Hematopoietic multipotent progenitor cell treated with erythropoietin and hydrocortisone succinate and interleukin-3 and kit ligand, for 6 days (in vitro differentiated cells): ENCODE measurements around the gene C3.
"Not testable (repeated sequence)": the region's sequence is repeated elsewhere in the genome, so short reads cannot be mapped to it uniquely, and the experiment has no call there.

Experiments
- DNase-seq: peaks from one replicate; pipeline ENCODE4 v3.0.0-alpha.2; 2015

The C3 gene

GRCh38 chr19:6720369-6721137 lies at the start of gene C3:
TSS of gene C3 (minus strand) at chr19:6720650. CDS start at chr19:6720589, 61 bp downstream.
- no peak for DNase-seq

- DNase-seq = peak; percentile 55
These were observed 48.7 kb upstream of the C3 start for GRCh38 chr19:6769006-6769619.

- no peak for DNase-seq
These were observed 47.9 kb upstream of the C3 start for GRCh38 chr19:6768236-6768785.

- peak; percentile 98 for DNase-seq
These were observed 47.1 kb upstream of the C3 start, which contains the start of gene SH2D3A for GRCh38 chr19:6767357-6768235. TSS of gene SH2D3A (minus strand) at chr19:6767435. CDS start at chr19:6763748, 3,687 bp downstream.

- peak; percentile 60 for DNase-seq
These were observed 46.6 kb upstream of the C3 start for GRCh38 chr19:6767081-6767356.

GRCh38 chr19:6766357-6767080 lies 46.1 kb upstream of the C3 start:
- DNase-seq = peak; percentile 20

GRCh38 chr19:6765738-6766356 lies 45.4 kb upstream of the C3 start:
- DNase-seq = no peak

GRCh38 chr19:6762253-6762797 lies 41.9 kb upstream of the C3 start:
- DNase-seq = not testable (repeated sequence)

- DNase-seq = peak; percentile 68
These were observed 40.7 kb upstream of the C3 start for GRCh38 chr19:6761053-6761676.

GRCh38 chr19:6760606-6761005 lies 40.2 kb upstream of the C3 start:
- no peak for DNase-seq

- DNase-seq = no peak
These were observed 34.4 kb upstream of the C3 start for GRCh38 chr19:6754653-6755463.

GRCh38 chr19:6754136-6754535 lies 33.7 kb upstream of the C3 start:
- no peak for DNase-seq

GRCh38 chr19:6753178-6754031 lies 33.0 kb upstream of the C3 start:
- peak; percentile 99 for DNase-seq

GRCh38 chr19:6752256-6753177 lies 32.1 kb upstream of the C3 start:
- DNase-seq = no peak

- DNase-seq = no peak
These were observed 30.7 kb upstream of the C3 start for GRCh38 chr19:6751189-6751588.

GRCh38 chr19:6750062-6750461 lies 29.6 kb upstream of the C3 start:
- DNase-seq = no peak

GRCh38 chr19:6748543-6748942 lies 28.1 kb upstream of the C3 start:
- DNase-seq = not testable (repeated sequence)

GRCh38 chr19:6745965-6746364 lies 25.5 kb upstream of the C3 start:
- DNase-seq = no peak
